NCI-H69 (cell line): ENCODE measurements around the gene FILIP1.
"Not testable (repeated sequence)": the region's sequence is repeated elsewhere in the genome, so short reads cannot be mapped to it uniquely, and the experiment has no call there.

ENCODE experiments used
- DNase-seq: peaks from one replicate; lab custom pipeline; 2025; lab: John Stamatoyannopoulos, UW

FILIP1 gene

DNA sequence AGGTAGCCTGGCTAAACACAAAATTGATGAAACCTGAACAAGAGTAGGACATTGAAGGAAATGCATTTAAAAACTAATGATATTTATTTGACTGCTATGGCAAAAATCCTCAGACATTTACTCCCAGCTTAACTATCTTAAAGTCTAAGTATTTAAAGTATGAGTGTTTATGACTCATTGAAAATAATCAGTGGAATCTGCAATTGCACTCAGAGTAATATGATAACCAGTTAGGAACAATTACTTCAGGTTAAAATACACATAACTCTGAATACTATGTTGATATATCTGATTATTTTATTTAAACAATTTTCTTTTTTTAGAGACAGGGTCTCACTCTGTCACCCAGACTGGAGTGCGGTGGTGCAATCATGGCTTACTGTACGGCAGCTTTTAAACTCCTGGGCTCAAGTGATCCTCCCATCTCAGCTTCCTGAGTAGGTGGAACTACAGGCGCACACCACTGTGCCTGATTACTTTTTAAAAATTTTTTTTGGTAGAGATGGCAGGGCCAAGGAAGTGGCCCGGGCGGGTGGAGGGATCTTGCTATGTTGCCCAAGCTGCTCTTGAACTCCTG is 43.9 kb downstream of the FILIP1 start:
- no peak for DNase-seq

GRCh38 chr6:75446241-75446880 is 47.2 kb downstream of the FILIP1 start:
- no peak for DNase-seq

- no peak for DNase-seq
Observed at GRCh38 chr6:75445738-75446137, 47.9 kb downstream of the FILIP1 start.

DNA sequence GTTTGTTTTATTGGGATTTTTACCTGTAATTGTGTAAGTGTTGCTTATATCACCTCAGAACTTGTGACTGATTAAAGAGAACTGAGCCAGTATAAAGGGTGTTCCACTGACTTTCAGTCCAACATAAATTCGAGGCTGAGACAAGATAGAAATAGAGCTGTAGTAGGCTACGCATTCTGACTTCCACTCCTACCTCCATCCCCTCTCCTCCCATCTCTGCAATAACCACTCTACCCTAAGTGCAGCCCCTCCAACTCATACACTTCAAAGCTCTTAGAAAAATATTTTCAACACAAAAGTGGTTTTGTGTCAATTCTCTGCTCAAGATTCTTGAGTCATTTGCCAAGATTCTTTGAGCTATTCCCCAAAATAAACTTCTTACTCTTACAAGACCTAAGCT is 48.7 kb downstream of the FILIP1 start:
- no peak for DNase-seq

DNA sequence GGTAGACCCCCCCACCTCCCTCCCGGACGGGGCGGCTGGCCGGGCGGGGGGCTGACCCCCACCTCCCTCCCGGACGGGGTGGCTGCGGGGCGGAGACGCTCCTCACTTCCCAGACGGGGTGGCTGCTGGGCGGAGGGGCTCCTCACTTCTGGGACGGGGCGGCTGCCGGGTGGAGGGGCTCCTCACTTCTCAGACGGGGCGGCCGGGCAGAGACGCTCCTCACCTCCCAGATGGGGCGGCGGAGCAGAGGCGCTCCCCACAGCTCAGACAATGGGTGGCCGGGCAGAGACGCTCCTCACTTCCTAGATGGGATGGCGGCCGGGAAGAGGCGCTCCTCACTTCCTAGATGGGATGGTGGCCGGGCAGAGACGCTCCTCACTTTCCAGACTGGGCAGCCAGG is 51.7 kb downstream of the FILIP1 start:
- not testable (repeated sequence) for DNase-seq

- not testable (repeated sequence) for DNase-seq
Observed at GRCh38 chr6:75441479-75441878, 52.1 kb downstream of the FILIP1 start.

- no peak for DNase-seq
Observed at GRCh38 chr6:75438442-75439116, 55.0 kb downstream of the FILIP1 start.

GRCh38 chr6:75438013-75438431 is 55.6 kb downstream of the FILIP1 start:
- DNase-seq = no peak

- DNase-seq = no peak
Observed at GRCh38 chr6:75437421-75437891, 56.1 kb downstream of the FILIP1 start.

DNA sequence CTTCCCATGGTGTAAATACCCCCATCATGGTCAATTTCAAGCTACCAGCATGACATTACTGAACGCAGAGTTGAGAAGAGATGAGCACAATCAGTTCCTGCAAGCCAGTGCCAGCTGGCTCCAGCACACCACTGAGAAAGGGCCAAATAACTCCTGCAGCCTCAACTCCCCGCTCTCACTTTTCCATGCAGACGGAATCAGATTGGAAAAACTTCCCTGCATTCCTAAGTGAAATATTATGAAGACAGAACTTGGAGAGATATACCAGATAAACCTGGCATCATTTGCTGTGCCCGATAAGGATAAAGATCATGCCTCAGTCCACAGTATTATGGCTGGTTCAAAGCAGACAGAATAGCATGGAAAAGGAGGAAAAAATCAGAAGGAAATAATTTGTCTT is 56.7 kb downstream of the FILIP1 start:
- no peak for DNase-seq

DNA sequence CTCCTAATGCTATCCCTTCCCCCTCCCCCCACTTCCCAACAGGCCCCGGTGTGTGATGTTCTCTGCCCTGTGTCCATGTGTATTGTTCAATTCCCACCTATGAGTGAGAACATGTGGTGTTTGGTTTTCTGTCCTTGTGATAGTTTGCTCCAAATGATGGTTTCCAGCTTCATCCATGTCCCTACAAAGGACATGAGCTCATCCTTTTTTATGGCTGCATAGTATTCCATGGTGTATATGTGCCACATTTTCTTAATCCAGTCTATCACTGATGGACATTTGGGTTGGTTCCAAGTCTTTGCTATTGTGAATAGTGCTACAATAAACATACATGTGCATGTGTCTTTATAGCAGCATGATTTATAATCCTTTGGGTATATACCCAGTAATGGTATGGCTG is 60.8 kb downstream of the FILIP1 start:
- DNase-seq = not testable (repeated sequence)

DNA sequence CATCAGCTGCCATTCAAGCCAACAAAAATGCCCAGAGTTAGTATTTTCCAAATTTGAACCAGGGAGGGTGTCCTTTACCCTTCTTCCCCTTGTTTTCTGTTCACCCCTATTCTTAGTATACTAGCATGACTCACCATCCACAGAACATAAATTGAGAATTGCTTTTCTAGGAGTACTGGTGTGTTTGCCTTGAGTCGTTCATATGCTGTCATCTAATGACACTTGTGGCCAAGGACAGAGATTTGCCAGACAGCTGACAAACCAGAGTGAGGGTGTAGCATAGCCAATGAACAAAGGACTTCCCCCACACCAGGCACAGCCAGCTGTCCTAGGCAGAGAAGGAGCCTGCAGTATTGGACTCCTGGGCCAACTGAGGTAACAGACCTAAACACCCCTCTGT is 62.2 kb downstream of the FILIP1 start:
- peak; percentile 55 for DNase-seq

DNA sequence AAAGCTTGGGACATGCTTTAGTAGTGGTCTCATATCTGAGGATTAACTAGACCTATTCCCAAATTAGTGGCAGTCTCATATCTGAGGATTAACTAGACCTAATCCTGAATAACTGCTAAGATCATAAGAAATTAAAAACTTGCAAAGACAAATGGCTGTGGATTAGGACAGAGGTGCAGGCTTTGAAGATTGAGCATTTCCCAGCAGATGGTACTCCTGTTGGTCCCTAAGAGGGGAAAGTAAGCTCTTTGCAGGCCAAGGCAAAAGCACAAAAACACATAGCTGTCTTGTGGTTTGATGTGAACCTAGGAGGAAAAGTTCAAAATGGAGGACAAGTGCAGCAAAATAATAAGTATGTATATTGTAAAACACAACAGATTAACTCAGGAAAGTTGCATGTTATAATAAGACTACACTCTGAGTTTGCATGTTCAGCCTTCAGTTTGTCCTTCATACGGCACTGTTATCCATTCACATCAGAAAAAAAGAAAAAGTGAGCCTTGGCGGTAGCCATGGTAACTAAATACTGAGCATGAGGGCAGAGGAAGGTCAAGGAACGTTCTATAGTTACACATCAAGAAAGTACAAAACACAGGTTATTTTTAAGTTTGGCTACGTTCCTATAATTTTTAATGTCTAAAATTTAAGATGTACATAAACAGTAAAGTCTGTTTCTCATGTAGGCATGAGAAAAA is 62.8 kb downstream of the FILIP1 start:
- no peak for DNase-seq

GRCh38 chr6:75429061-75429703 is 64.4 kb downstream of the FILIP1 start:
- no peak for DNase-seq

GRCh38 chr6:75428204-75428603 is 65.4 kb downstream of the FILIP1 start:
- DNase-seq = no peak

- DNase-seq = no peak
Observed at GRCh38 chr6:75427329-75427728, 66.3 kb downstream of the FILIP1 start.

DNA sequence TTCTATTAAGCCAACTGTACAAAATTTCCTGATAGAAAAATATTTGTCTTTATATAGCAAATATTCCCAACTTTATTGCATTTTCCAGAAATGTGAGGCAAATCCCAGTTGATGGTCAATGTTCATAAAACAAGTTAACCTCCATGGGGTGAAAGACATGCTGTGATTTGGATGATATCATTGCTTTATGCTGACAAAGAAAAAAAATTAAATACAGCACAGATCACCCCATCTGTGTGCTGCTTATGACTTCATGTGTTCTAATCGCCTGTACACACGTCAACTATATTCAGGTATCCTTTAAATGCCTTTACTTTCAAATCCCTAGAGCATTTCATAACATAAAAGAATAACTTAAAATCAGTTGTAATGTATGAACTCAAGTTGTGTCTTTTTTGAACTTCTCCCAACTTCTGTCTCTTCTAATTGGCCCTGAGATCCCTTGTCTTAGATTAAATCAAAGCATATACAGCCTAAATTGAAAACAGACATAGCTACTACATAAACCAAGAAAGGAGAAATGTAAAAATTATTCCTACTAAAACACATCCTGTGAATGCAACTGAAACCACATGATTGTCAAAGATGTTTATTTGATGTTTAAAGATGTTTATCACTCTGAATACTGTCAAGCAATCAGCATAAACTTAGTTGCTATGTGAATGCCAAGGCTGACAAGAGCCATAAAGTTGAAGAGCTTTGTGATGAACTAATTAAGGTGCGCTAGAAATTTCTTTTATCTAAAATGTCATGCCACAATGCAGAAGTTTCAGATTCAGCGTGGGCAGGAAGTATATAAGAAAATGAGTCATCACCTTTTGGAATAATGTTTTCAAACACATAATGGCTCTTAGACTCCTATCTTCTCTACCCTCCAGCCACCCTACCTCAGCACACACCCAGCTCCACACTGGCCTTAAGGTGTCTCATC is 68.7 kb downstream of the FILIP1 start:
- peak; percentile 19 for DNase-seq

DNA sequence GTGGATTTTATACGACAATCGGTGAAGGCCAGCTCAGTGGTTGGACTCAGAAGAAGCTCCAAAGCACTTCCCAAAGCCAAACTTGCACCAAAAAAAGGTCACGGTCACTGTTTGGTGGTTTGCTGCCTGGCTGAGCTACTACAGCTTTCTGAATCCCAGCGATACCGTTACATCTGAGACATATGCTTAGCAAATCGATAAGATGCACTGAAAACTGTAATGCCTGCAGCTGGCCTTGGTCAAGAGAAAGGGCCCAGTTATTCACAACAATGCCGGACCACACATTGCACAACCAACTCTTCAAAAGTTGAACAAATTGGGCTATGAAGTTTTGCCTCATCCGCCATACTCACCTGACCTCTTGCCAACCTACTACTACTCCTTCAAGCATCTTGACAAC is 70.2 kb downstream of the FILIP1 start:
- no peak for DNase-seq

GRCh38 chr6:75422024-75422639 is 71.5 kb downstream of the FILIP1 start:
- DNase-seq = peak; percentile 55

- no peak for DNase-seq
Observed at GRCh38 chr6:75421316-75422023, 72.1 kb downstream of the FILIP1 start.
